NCI-H82 treated with DMSO at 0.1 percent for 48 hours (cell line): ENCODE measurements around the gene DENND2D.

ENCODE experiments used
- DNase-seq: peaks from one replicate; lab custom pipeline; 2025; ENCODE audit not compliant: unreplicated experiment; lab: John Stamatoyannopoulos, UW

Gene DENND2D

GRCh38 chr1:111179968-111180533 lies 20.4 kb downstream of the DENND2D start:
- no peak for DNase-seq

GRCh38 chr1:111176678-111177077 lies 23.8 kb downstream of the DENND2D start:
- no peak for DNase-seq

GRCh38 chr1:111175349-111175748 lies 25.1 kb downstream of the DENND2D start:
- DNase-seq: no peak

- DNase-seq: no peak
Observed at GRCh38 chr1:111174070-111174469, 26.4 kb downstream of the DENND2D start.

DNA sequence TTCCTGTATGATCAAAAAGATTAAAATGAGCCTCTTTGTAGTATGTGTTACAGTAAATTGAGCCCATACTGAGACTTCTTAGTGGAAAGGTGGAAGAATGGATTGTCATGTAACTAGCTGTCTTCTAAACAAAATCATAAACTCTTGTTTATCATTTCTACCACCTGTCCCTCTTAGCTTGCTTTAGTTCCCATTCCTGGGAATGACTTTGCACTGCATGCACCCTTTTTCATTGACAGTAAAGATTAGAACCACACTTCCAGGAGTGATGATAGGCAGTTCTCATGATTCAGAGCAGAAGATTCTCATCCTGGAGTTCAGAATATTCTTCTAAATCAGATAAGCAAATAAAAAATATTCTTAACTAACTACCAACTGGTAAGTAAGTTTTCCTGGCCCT lies 28.0 kb downstream of the DENND2D start:
- no peak for DNase-seq

DNA sequence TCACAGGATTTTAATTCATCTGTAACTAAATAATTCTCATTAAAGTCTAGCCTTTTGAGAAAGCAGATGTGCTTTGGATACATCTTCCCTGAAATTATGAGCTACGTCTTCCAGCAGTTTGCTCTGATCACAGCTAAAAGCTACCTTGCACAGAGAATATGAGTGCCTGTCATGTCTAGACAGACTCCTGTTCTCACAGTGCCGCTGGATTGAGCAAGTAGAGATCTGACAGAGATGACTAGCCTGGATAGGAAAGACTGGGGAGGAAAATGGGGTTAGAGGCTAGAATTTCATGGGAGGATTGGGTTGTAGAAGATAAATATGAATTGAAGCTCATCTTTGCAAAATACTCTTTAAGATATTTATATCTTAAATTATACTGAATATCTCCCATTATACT lies 36.3 kb downstream of the DENND2D start:
- DNase-seq: no peak

- DNase-seq: no peak
Observed at GRCh38 chr1:111163363-111163762, 37.1 kb downstream of the DENND2D start.

- DNase-seq: no peak
Observed at GRCh38 chr1:111162488-111162880, 38.0 kb downstream of the DENND2D start.

DNA sequence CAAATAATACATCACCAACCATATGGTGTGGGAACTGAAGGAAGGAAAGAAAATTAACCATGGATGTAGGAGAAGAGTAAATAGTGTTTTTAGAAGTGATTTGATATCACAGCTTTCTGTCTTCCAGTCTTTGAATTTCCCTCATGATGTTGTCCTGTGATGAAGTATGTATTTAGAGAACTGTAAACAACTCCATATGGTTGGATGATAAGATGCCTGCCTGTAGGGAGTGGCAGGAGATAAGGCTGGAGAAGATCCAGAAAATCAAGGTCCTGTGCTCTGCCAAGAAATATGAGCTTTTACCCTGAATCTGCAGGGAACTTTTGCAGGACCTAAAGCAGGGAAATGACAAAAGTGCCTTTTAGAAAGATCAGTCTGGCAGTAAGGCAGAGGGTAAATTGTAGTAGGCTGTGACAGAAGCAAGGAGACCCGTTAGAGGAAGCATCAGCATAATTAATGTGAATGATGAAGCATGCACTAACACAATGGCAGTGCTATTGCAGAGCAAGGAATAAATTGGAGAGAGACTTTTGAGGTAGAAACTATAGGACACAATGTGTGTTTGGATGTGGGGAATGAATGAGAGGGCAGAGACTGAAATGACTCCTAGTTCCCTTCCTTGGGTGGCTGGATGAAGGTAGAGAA lies 38.5 kb downstream of the DENND2D start:
- DNase-seq: no peak

- no peak for DNase-seq
Observed at GRCh38 chr1:111157431-111157830, 43.0 kb downstream of the DENND2D start.

DNA sequence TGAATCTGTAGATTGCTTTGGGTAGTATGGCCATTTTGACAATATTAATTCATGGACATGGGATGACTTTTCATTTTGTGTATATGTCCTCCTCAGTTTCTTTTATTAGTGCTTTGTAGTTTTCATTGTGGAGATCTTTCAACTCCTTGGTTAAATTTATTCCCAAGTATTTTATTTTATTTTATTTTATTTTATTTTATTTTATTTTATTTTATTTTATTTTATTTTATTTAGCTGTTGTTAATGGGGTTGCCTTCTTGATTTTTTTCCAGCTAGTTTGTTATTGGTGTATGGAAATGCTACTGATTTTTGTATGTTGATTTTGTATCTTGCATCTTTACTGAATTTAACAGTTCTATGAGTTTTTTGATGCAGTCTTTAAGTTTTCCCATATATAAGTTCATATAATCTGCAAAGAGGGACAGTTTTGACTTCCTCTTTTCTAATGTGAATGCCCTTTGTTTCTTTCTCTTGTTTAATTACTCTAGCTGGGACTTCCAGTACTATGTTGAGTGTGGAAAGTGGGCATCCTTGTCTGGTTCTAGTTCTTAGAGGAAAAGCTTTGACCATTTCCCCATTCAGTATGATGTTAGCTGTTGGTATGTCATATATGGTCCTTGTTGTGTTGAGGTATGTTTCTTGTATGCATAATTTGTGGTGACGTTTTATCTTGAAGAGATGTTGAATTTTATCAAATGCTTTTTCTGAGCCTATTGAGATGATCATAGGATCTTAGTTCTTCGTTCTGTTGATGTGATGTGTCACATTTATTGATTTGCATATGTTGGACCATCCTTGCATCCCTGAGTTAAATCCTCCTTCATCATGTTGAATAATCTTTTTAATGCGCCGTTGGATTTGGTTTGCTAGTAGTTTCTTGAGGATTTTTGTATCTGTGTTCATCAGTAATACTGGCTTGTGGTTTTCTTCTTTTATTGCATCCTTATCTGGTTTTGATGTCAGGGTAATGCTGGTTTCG lies 46.1 kb downstream of the DENND2D start:
- DNase-seq: no peak

- no peak for DNase-seq
Observed at GRCh38 chr1:111151838-111152237, 48.6 kb downstream of the DENND2D start.

- no peak for DNase-seq
Observed at GRCh38 chr1:111148376-111148881, 52.0 kb downstream of the DENND2D start.

DNA sequence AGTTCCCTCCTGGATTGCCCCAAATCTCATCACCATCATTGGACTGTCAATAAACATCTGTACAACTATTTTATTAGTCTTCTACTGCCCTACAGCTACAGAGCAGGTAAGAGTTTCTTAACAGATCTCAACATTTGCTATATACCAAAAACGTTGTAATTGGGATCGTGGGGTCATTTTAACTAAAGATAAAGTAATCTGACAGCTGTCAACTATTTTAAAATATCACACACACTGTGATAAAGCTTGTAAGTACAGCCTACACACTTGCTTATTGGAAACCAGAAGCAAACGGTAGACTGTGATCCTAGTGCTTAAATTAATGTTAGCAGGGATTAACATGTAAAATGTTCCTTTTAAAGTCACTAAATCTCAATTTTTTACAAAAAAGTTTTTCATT lies 52.5 kb downstream of the DENND2D start:
- DNase-seq: no peak

DNA sequence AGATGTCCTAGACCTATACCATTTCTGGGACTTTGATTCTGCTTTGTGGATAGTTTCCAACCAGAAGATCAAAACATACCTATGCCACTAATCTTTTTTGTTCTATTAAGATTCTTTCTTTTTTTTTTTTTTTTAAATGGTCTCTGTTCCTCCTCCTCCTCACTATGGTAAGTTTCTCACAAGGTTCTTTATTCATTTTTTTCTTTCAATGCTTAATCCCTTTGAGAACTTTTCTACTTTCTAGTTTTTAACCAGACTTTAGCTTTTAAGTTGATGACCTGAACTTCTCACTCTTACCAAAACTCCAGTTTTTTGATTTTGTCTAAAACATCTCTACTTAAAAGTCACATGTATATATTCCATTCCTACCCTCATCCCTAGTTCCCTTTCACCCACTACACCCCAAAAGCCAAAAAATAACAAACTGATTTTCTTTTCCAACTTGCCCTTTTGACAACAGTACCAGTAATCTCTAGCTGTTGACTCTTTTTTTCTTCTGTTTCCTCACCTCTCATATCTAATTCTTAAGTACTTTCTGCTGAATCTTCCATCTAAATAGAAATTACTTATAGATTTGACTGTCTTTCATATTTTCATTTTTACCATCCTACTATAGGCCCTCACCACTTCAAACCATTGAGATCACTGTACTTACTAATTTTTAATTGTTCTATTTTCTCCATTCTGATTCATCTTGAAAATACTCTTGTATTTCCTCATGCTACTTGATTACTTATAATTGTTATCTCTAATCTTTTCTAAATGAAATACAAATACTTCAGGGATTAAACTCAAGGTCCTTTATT lies 54.3 kb downstream of the DENND2D start:
- no peak for DNase-seq

- no peak for DNase-seq
Observed at GRCh38 chr1:111145542-111145941, 54.9 kb downstream of the DENND2D start.

DNA sequence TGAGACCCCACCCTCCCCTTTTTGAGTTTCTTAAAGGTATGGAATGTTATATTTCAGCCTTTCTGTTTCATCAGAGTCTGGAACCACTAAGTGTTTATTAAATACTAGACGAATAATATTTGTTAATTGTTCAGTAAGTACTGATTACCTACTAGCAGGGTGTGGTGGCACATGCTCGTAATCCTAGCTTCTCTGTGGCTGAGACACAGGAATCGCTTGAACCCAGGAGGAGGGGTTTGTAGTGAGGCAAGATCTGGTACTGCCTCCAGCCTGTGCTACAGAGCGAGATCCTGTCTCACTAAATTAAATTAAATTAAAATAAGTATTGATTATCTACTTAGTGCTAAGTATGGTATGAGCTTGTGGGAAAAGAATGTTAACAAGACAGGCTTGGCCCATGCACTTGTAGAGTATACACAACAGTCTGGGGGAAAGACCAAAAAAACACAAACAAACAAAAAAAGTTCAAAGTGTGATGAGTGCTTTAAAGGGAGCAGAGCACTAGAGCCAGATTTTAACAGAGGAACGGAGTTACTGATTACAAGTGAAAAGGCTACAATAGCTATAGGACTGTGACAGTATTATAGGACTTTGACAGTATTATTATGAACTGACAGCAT lies 58.0 kb downstream of the DENND2D start:
- peak; percentile 31 for DNase-seq

GRCh38 chr1:111141245-111142220 lies 58.9 kb downstream of the DENND2D start:
- DNase-seq: no peak

- DNase-seq: no peak
Observed at GRCh38 chr1:111140680-111140967, 59.8 kb downstream of the DENND2D start.
